NCI-H1436 (cell line): ENCODE results near the gene SBNO1.
A peak's percentile ranks its signal among the peaks of the same experiment; 100 is the strongest.
"Not testable (repeated sequence)": the region's sequence is repeated elsewhere in the genome, so short reads cannot be mapped to it uniquely, and the experiment has no call there.

Source experiments
- DNase-seq: peaks from one replicate; lab custom pipeline; 2025; lab: John Stamatoyannopoulos, UW

Gene SBNO1

GRCh38 chr12:123346946-123347345 lies 17.7 kb downstream of the SBNO1 start:
- no peak for DNase-seq

- DNase-seq, result no peak
Measured at GRCh38 chr12:123344086-123344485, 20.6 kb downstream of the SBNO1 start.

- DNase-seq, result no peak
Measured at GRCh38 chr12:123337070-123337469, 27.6 kb downstream of the SBNO1 start.

GRCh38 chr12:123336530-123336929 lies 28.1 kb downstream of the SBNO1 start:
- DNase-seq, result no peak

GRCh38 chr12:123335490-123335889 lies 29.2 kb downstream of the SBNO1 start:
- no peak for DNase-seq

- DNase-seq, result no peak
Measured at GRCh38 chr12:123329799-123330198, 34.8 kb downstream of the SBNO1 start.

GRCh38 chr12:123319826-123320225 lies 44.8 kb downstream of the SBNO1 start:
- DNase-seq, result no peak

- no peak for DNase-seq
Measured at GRCh38 chr12:123319273-123319672, 45.4 kb downstream of the SBNO1 start.

- not testable (repeated sequence) for DNase-seq
Measured at GRCh38 chr12:123313046-123313445, 51.6 kb downstream of the SBNO1 start.

- DNase-seq, result no peak
Measured at GRCh38 chr12:123306200-123306599, 58.4 kb downstream of the SBNO1 start.

GRCh38 chr12:123305136-123305535 lies 59.5 kb downstream of the SBNO1 start:
- no peak for DNase-seq

GRCh38 chr12:123293178-123293760 lies 71.4 kb downstream of the SBNO1 start:
- DNase-seq, result no peak

- DNase-seq, result no peak
Measured at GRCh38 chr12:123289911-123290310, 74.7 kb downstream of the SBNO1 start.

- DNase-seq, result no peak
Measured at GRCh38 chr12:123288751-123289346, 75.8 kb downstream of the SBNO1 start.

- DNase-seq, result no peak
Measured at GRCh38 chr12:123286652-123287373, 77.8 kb downstream of the SBNO1 start.

GRCh38 chr12:123284669-123285068 lies 80.0 kb downstream of the SBNO1 start:
- no peak for DNase-seq

GRCh38 chr12:123283461-123283860 lies 81.2 kb downstream of the SBNO1 start:
- no peak for DNase-seq

- no peak for DNase-seq
Measured at GRCh38 chr12:123282111-123282510, 82.5 kb downstream of the SBNO1 start.

GRCh38 chr12:123280971-123281370 lies 83.7 kb downstream of the SBNO1 start:
- DNase-seq, result no peak

- DNase-seq, result no peak
Measured at GRCh38 chr12:123278101-123278627, 86.5 kb downstream of the SBNO1 start.

- no peak for DNase-seq
Measured at GRCh38 chr12:123273166-123273565, 91.5 kb downstream of the SBNO1 start.

GRCh38 chr12:123271001-123271668 lies 93.5 kb downstream of the SBNO1 start:
- DNase-seq, result peak; percentile 64
